Stimulated activated CD8-positive, alpha-beta memory T cell treated with anti-CD3 and anti-CD28 coated beads, Interleukin-12 subunit alpha, Interleukin-12 subunit beta, amount 100 ng/mL, for 24 hours (primary cell): Measurements from ENCODE around the gene SMARCA4.

ENCODE experiments used
- DNase-seq: peaks from one replicate; pipeline ENCODE4 v3.0.0-alpha.2; 2020; ENCODE audit errors: extremely low read depth

SMARCA4 gene

GRCh38 chr19:11010041-11010440 lies 49.2 kb downstream of the SMARCA4 start:
- DNase-seq: no peak

GRCh38 chr19:11012507-11012906 lies 51.7 kb downstream of the SMARCA4 start:
- no peak for DNase-seq

- no peak for DNase-seq
Observed at GRCh38 chr19:11013771-11014170, 52.9 kb downstream of the SMARCA4 start.

GRCh38 chr19:11014403-11014911 lies 53.6 kb downstream of the SMARCA4 start:
- no peak for DNase-seq

GRCh38 chr19:11016631-11017030 lies 55.8 kb downstream of the SMARCA4 start:
- no peak for DNase-seq

- no peak for DNase-seq
Observed at GRCh38 chr19:11017275-11018035, 56.6 kb downstream of the SMARCA4 start.

- DNase-seq: no peak
Observed at GRCh38 chr19:11018179-11018578, 57.3 kb downstream of the SMARCA4 start.

- no peak for DNase-seq
Observed at GRCh38 chr19:11018763-11019162, 57.9 kb downstream of the SMARCA4 start.

- DNase-seq: no peak
Observed at GRCh38 chr19:11019262-11019661, 58.4 kb downstream of the SMARCA4 start.

- DNase-seq: no peak
Observed at GRCh38 chr19:11019824-11020223, 59.0 kb downstream of the SMARCA4 start.

- no peak for DNase-seq
Observed at GRCh38 chr19:11020423-11020822, 59.6 kb downstream of the SMARCA4 start.

GRCh38 chr19:11020982-11021759 lies 60.3 kb downstream of the SMARCA4 start:
- no peak for DNase-seq

GRCh38 chr19:11021760-11022144 lies 60.9 kb downstream of the SMARCA4 start:
- DNase-seq: no peak

- no peak for DNase-seq
Observed at GRCh38 chr19:11023016-11023415, 62.2 kb downstream of the SMARCA4 start.

- DNase-seq: no peak
Observed at GRCh38 chr19:11023710-11024109, 62.9 kb downstream of the SMARCA4 start.

GRCh38 chr19:11024259-11024658 lies 63.4 kb downstream of the SMARCA4 start:
- DNase-seq: no peak

- DNase-seq: no peak
Observed at GRCh38 chr19:11025006-11025405, 64.2 kb downstream of the SMARCA4 start.

GRCh38 chr19:11025445-11025844 lies 64.6 kb downstream of the SMARCA4 start:
- DNase-seq: no peak

- no peak for DNase-seq
Observed at GRCh38 chr19:11025997-11026396, 65.2 kb downstream of the SMARCA4 start.

- DNase-seq: no peak
Observed at GRCh38 chr19:11027381-11027780, 66.6 kb downstream of the SMARCA4 start.

- no peak for DNase-seq
Observed at GRCh38 chr19:11028146-11028545, 67.3 kb downstream of the SMARCA4 start.

- DNase-seq: no peak
Observed at GRCh38 chr19:11031421-11032070, 70.7 kb downstream of the SMARCA4 start.
